SH-SY5Y (cell line): Measurements from ENCODE around the gene FBLN2.

ENCODE experiments used
- GATA2 ChIP-seq: IDR thresholded peaks from 2 replicates; pipeline ENCODE4 v1.6.1; 2011; ENCODE audit warnings: mild to moderate bottlenecking, low read depth, low read length
- GATA3 ChIP-seq: IDR thresholded peaks from 2 replicates; pipeline ENCODE4 v1.6.1; 2011; ENCODE audit warnings: low read depth, mild to moderate bottlenecking, low read length, moderate library complexity

DNA sequence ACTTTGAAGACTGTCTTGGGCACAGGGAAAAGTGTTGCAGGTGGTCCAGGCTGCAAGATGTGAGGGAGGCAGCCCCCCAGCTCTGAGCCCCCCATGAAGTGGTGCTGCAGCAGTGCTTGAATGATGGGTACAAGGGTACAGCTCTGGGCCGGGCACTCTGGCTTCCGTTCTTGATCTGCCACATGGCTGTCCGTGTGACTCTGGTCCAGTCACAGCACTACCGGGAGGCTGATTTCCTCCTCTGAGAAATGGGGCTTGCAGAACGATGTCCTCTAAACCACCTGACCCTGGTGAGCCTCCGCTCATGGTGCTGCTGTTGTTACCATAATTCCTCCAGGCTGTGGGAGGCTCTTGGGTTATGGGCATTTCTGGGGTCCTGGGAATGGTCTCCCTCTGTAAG is 75.1 kb downstream of the FBLN2 start:
- TF ChIP-seq GATA3 = no peak
- TF ChIP-seq GATA2 = no peak
